K562 (cell line): ENCODE data around the gene DSTYK. TPM values are rescaled to one million over a fixed set of nuclear protein-coding genes. Genes with fewer than 3 reads are reported as not detected.
A peak's percentile ranks its signal among the peaks of the same experiment; 100 is the strongest.

Source experiments
- BRD9 ChIP-seq: fragments of 450-650 bp; IDR thresholded peaks from 2 replicates; pipeline ENCODE4 v1.6.1; 2018; ENCODE audit warnings: low read depth; ENCODE audit not compliant: partially characterized antibody
- HLTF ChIP-seq: fragments of 450-650 bp; IDR thresholded peaks from 2 replicates; pipeline ENCODE4 v1.6.1; 2016
- HSF4 ChIP-seq: fragments of 250-450 bp; sonication (Bioruptor Pico); IDR thresholded peaks from 2 replicates; pipeline ENCODE4 v2.1.2; 2022; ENCODE audit warnings: mild to moderate bottlenecking, moderate library complexity, borderline replicate concordance
- IRF2 ChIP-seq: sonication (generic); formaldehyde crosslinking; IDR thresholded peaks from 2 replicates; pipeline ENCODE4 v1.8.1; 2022; ENCODE audit warnings: mild to moderate bottlenecking, missing genetic modification reagents
- KHSRP ChIP-seq: fragments of 450-650 bp; IDR thresholded peaks from 2 replicates; pipeline ENCODE4 v1.6.1; 2017
- MYBL2 ChIP-seq, 2 experiments: fragments of 450-650 bp in 1 of 2; sonication (generic) in 1 of 2; formaldehyde crosslinking in 1 of 2; IDR thresholded peaks; 2 replicates each; pipeline versions ENCODE4 v1.6.1 to v1.8.1; 2017 to 2022; ENCODE audit warnings: borderline replicate concordance in 1 of 2, inconsistent platforms in 1 of 2, low read depth in 1 of 2, mild to moderate bottlenecking in 1 of 2, missing genetic modification reagents in 1 of 2, moderate library complexity in 1 of 2
- NFIC ChIP-seq: fragments of 450-650 bp; IDR thresholded peaks from 2 replicates; pipeline ENCODE4 v1.6.1; 2017; ENCODE audit warnings: mild to moderate bottlenecking, inconsistent platforms
- NRF1 ChIP-seq, 2 experiments: fragments of 450-650 bp; IDR thresholded peaks in 1 of 2; conservative IDR thresholded peaks in 1 of 2; 2 replicates each; pipeline ENCODE4 v1.6.1; 2014; ENCODE audit warnings: mild to moderate bottlenecking in 2 of 2
- RAD21 ChIP-seq, 2 experiments: fragments of 250-450 bp in 1 of 2; fragments of 450-650 bp in 1 of 2; sonication (Bioruptor Pico) in 1 of 2; formaldehyde crosslinking in 1 of 2; IDR thresholded peaks in 1 of 2; conservative IDR thresholded peaks in 1 of 2; 2 replicates each; pipeline versions ENCODE4 v1.4.0 to v1.8.0; 2020 to 2022; ENCODE audit warnings: mild to moderate bottlenecking in 2 of 2, moderate library complexity in 1 of 2
- SAP30 ChIP-seq: fragments of 200-600 bp; sonication (generic); IDR thresholded peaks from 2 replicates; pipeline ENCODE4 v1.6.1; 2012; ENCODE audit warnings: borderline replicate concordance, low read depth, mild to moderate bottlenecking, moderate library complexity, low read length, control low read depth, inconsistent platforms; ENCODE audit not compliant: insufficient read depth, poor library complexity, severe bottlenecking
- SRSF9 ChIP-seq: fragments of 200-400 bp; formaldehyde crosslinking; IDR thresholded peaks from 2 replicates; pipeline ENCODE4 v1.6.1; 2017; ENCODE audit warnings: low read depth, low read length, borderline replicate concordance
- TAL1 ChIP-seq: fragments of 450-650 bp; IDR thresholded peaks from 2 replicates; pipeline ENCODE4 v1.6.1; 2016; ENCODE audit warnings: mild to moderate bottlenecking
- TARDBP ChIP-seq: fragments of 450-650 bp; IDR thresholded peaks from 2 replicates; pipeline ENCODE4 v1.6.1; 2016
- TBP ChIP-seq: optimal IDR thresholded peaks from 2 replicates; pipeline ENCODE3; 2011; ENCODE audit warnings: low read depth, low read length, improper control_type of control experiment
- TGIF2 ChIP-seq: sonication (generic); formaldehyde crosslinking; IDR thresholded peaks from 2 replicates; pipeline ENCODE4 v1.8.1; 2022; ENCODE audit warnings: mild to moderate bottlenecking, missing genetic modification reagents, moderate library complexity
- THAP7 ChIP-seq: fragments of 250-450 bp; sonication (Bioruptor Pico); IDR thresholded peaks from 2 replicates; pipeline ENCODE4 v1.5.0; 2021
- ZFPM2 ChIP-seq: fragments of 250-450 bp; sonication (Bioruptor Pico); IDR thresholded peaks from 2 replicates; pipeline ENCODE4 v1.5.1; 2022; ENCODE audit warnings: mild to moderate bottlenecking
- ZKSCAN1 ChIP-seq: fragments of 150-350 bp; IDR thresholded peaks from 2 replicates; pipeline ENCODE4 v1.6.1; 2016; ENCODE audit warnings: low read depth, low read length
- ZKSCAN8 ChIP-seq: fragments of 200-800 bp; sonication (Bioruptor generic); IDR thresholded peaks from 2 replicates; pipeline ENCODE4 v1.6.1; 2016; ENCODE audit warnings: missing genetic modification characterization, missing compliant biosample characterization
- ZNF134 ChIP-seq: fragments of 250-450 bp; sonication (Bioruptor Pico); conservative IDR thresholded peaks from 2 replicates; pipeline ENCODE4 v1.4.0; 2020
- ZNF584 ChIP-seq: fragments of 200-800 bp; sonication (Bioruptor generic); IDR thresholded peaks from 2 replicates; pipeline ENCODE4 v1.6.1; 2016; ENCODE audit warnings: low read depth, mild to moderate bottlenecking, missing genetic modification characterization, missing compliant biosample characterization
- polyA plus RNA-seq, 8 experiments: library from polyadenylated mRNA; depleted of rRNA in 4 of 8; stranded (reverse) in 5 of 8; unstranded in 3 of 8; fragments of >200 nt; fragmentation: Nextera tagmentation in 2 of 8; fragmentation: Illumina TruSeq in 1 of 8; extraction: Ambion mirVana in 2 of 8; extraction: Trizol in 1 of 8; gene quantifications; 2 replicates each; pipeline versions ENCODE4 v1.2.1 to v1.2.3, GENCODE V29; 2011 to 2014; ENCODE audit warnings: inconsistent platforms in 1 of 8, missing spikeins in 1 of 8
- total RNA-seq, 7 experiments: library from RNA; depleted of rRNA in 6 of 7; stranded (reverse); fragments of >200 nt in 6 of 7; fragmentation: Illumina TruSeq in 2 of 7; extraction: Trizol in 2 of 7; gene quantifications; 2 replicates each; pipeline versions ENCODE4 v1.2.1 to v1.2.3, GENCODE V29; 2011 to 2021; ENCODE audit warnings: low replicate concordance in 1 of 7
- TF ChIP-seq, protein P1 (sequence below): fragments of 450-650 bp; formaldehyde crosslinking; IDR thresholded peaks from 2 replicates; pipeline ENCODE4 v1.4.0; 2020; ENCODE audit warnings: mild to moderate bottlenecking, moderate library complexity
- TF ChIP-seq, protein P2 (sequence below): sonication (generic); formaldehyde crosslinking; IDR thresholded peaks from 2 replicates; pipeline ENCODE4 v1.8.0; 2022; ENCODE audit warnings: mild to moderate bottlenecking, missing genetic modification reagents

Gene DSTYK
- total and polyA plus RNA-seq, 9 of the 15 experiments (the other 6 are each of a cell fraction or from before 2014, with no cell fraction given) = 4.2 to 7.1 (median 6.2) TPM

GRCh38 chr1:205248793-205249601 lies 37.5 kb upstream of the DSTYK start (continued):
- TF ChIP-seq, protein P1, sequence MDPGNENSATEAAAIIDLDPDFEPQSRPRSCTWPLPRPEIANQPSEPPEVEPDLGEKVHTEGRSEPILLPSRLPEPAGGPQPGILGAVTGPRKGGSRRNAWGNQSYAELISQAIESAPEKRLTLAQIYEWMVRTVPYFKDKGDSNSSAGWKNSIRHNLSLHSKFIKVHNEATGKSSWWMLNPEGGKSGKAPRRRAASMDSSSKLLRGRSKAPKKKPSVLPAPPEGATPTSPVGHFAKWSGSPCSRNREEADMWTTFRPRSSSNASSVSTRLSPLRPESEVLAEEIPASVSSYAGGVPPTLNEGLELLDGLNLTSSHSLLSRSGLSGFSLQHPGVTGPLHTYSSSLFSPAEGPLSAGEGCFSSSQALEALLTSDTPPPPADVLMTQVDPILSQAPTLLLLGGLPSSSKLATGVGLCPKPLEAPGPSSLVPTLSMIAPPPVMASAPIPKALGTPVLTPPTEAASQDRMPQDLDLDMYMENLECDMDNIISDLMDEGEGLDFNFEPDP (CRISPR knock-in tag) = no peak
- TF ChIP-seq ZNF584 (CRISPR knock-in tag) = 0 out of 2 replicates have a peak, but pooled peaks have one; percentile 56
- TF ChIP-seq TBP = no peak
- no peak for TF ChIP-seq SAP30
- TF ChIP-seq HLTF = no peak
- no peak for TF ChIP-seq TARDBP
- TF ChIP-seq RAD21 (CRISPR knock-in tag; conservative IDR thresholded peaks at IDR 0.05 in 1 of 2, IDR thresholded peaks at IDR 0.05 in 1 of 2) = 0 out of 4 replicates have a peak, but pooled peaks of 1 of the 2 experiments have one; percentile 3
- TF ChIP-seq ZKSCAN1 = 0 out of 2 replicates have a peak, but pooled peaks have one; percentile 24
- TF ChIP-seq ZNF134 (CRISPR knock-in tag) = no peak
- peak; percentile 89 for TF ChIP-seq ZKSCAN8
- no peak for TF ChIP-seq TGIF2 (CRISPR knock-in tag)
- TF ChIP-seq THAP7 (CRISPR knock-in tag) = no peak
- TF ChIP-seq TAL1 = peak; percentile 77
- TF ChIP-seq IRF2 = no peak
- no peak for TF ChIP-seq SRSF9
- TF ChIP-seq ZFPM2 (CRISPR knock-in tag) = no peak
- no peak for TF ChIP-seq BRD9
- TF ChIP-seq HSF4 (CRISPR knock-in tag) = no peak
- no peak for TF ChIP-seq NRF1 (conservative IDR thresholded peaks at IDR 0.05 in 1 of 2, IDR thresholded peaks at IDR 0.05 in 1 of 2)
- peak; percentile 72 for TF ChIP-seq NFIC
- TF ChIP-seq KHSRP = no peak
- no peak for TF ChIP-seq MYBL2 (IDR thresholded peaks at IDR 0.05; ENCODE audit: low read depth)
- TF ChIP-seq MYBL2 (CRISPR knock-in tag; IDR thresholded peaks at IDR 0.05; ENCODE audit: borderline replicate concordance) = no peak
- TF ChIP-seq, protein P2, sequence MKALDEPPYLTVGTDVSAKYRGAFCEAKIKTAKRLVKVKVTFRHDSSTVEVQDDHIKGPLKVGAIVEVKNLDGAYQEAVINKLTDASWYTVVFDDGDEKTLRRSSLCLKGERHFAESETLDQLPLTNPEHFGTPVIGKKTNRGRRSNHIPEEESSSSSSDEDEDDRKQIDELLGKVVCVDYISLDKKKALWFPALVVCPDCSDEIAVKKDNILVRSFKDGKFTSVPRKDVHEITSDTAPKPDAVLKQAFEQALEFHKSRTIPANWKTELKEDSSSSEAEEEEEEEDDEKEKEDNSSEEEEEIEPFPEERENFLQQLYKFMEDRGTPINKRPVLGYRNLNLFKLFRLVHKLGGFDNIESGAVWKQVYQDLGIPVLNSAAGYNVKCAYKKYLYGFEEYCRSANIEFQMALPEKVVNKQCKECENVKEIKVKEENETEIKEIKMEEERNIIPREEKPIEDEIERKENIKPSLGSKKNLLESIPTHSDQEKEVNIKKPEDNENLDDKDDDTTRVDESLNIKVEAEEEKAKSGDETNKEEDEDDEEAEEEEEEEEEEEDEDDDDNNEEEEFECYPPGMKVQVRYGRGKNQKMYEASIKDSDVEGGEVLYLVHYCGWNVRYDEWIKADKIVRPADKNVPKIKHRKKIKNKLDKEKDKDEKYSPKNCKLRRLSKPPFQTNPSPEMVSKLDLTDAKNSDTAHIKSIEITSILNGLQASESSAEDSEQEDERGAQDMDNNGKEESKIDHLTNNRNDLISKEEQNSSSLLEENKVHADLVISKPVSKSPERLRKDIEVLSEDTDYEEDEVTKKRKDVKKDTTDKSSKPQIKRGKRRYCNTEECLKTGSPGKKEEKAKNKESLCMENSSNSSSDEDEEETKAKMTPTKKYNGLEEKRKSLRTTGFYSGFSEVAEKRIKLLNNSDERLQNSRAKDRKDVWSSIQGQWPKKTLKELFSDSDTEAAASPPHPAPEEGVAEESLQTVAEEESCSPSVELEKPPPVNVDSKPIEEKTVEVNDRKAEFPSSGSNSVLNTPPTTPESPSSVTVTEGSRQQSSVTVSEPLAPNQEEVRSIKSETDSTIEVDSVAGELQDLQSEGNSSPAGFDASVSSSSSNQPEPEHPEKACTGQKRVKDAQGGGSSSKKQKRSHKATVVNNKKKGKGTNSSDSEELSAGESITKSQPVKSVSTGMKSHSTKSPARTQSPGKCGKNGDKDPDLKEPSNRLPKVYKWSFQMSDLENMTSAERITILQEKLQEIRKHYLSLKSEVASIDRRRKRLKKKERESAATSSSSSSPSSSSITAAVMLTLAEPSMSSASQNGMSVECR (CRISPR knock-in tag) = no peak
